ENCODE results near the gene SFMBT1. TPM values are rescaled to one million over a fixed set of nuclear protein-coding genes. Genes with fewer than 3 reads are reported as not detected.
A peak's percentile ranks its signal among the peaks of the same experiment; 100 is the strongest.

SFMBT1 gene
- total and polyA plus RNA-seq, 9 of the 15 experiments (the other 6 are each of a cell fraction or from before 2014, with no cell fraction given) = 0.76 to 6.6 (median 3.6) TPM

- TF ChIP-seq MNT (conservative IDR thresholded peaks at IDR 0.05) = 0 out of 4 replicates have a peak, but pooled peaks of 1 of the 2 experiments have one; percentile 28
- peak; percentile 62 for TF ChIP-seq PKNOX1 (IDR thresholded peaks at IDR 0.05)
- no peak for TF ChIP-seq FOS (IDR thresholded peaks at IDR 0.05; ENCODE audit: extremely low read depth, insufficient read length)
- TF ChIP-seq MEIS2 (IDR thresholded peaks at IDR 0.05; ENCODE audit: partially characterized antibody) = peak; percentile 90
- TF ChIP-seq ZNF41 (CRISPR knock-in tag; conservative IDR thresholded peaks at IDR 0.05) = no peak
- 0 out of 2 replicates have a peak, but pooled peaks have one; percentile 21 for TF ChIP-seq CREM (IDR thresholded peaks at IDR 0.05; ENCODE audit: low read depth)
Observed at GRCh38 chr3:53084310-53085001, 38.6 kb upstream of the SFMBT1 start (continued).

GRCh38 chr3:53083949-53084309, 38.1 kb upstream of the SFMBT1 start:
- 5% methylated on average over 3 of the region's 3 CpGs for WGBS (ENCODE audit: insufficient coverage, low coverage, missing lambda C conversion rate)
- H3K9me1 ChIP-seq (ENCODE audit: control insufficient read depth, insufficient read depth, low read length) = no peaks in the 10 kb centered on the region
- no peak overlapping the region; the same call in 1 of the 2 replicates for H3K4me2 ChIP-seq (ENCODE audit: insufficient read depth, low read length)
- H3K9me3 ChIP-seq (replicated peaks; ENCODE audit: control insufficient read depth, insufficient read depth, low read depth, low read length) = no peaks in the 10 kb centered on the region
- H3K4me3 ChIP-seq = no peak overlapping the region
- H3K27ac ChIP-seq (ENCODE audit: extremely low read depth, low read depth, low read length) = no peak overlapping the region
- peaks cover 10 to 15% of the 10 kb centered on the region in 2 experiments; a peak in 4 of 5 replicates for H3K4me1 ChIP-seq (replicated peaks in 1 of 2; ENCODE audit: control insufficient read depth in 2 of 2, insufficient read depth in 2 of 2, low read length in 2 of 2)
- FAIRE-seq (peak; percentile 85), ATAC-seq (peak; percentile 79), DNase-seq (ENCODE audit: extremely low read depth in 1 of 4, low spot score in 3 of 4) (peak; percentile 30 to 63 (median 49))
- no peaks in the 10 kb centered on the region for H3K27me3 ChIP-seq (ENCODE audit: control insufficient read depth in 2 of 2, insufficient read depth in 2 of 2, low read length in 2 of 2)
- H3K36me3 ChIP-seq (ENCODE audit: control insufficient read depth, insufficient read depth, low read length) = no peaks in the 10 kb centered on the region
- intact Hi-C loops (cut with micrococcal nuclease) (no loop called here), in situ Hi-C loops (cut with MboI) (no loop called here)
- H4K20me1 ChIP-seq (replicated peaks; ENCODE audit: control insufficient read depth, insufficient read depth, low read length) = no peaks in the 10 kb centered on the region
- ChIA-PET CTCF (ENCODE audit: low intra/inter-chr PET ratio) (no interaction called here), POLR2A (interaction anchor here (0.7 to 1.2 kb wide), 5 partner anchors 9 to 97 kb away, joined by 3 to 9 read pairs (median 4); no protein-coding TSS in a partner anchor)
- no peak overlapping the region for H3K9ac ChIP-seq (ENCODE audit: insufficient read depth in 1 of 2, low read depth in 2 of 2, low read length in 2 of 2)
- no TSS peak for BruUV-seq (replicated peaks)
- no peaks in the 10 kb centered on the region for H3K79me2 ChIP-seq (ENCODE audit: control insufficient read depth, insufficient read depth, low read length)
- H2AFZ ChIP-seq (ENCODE audit: low read depth, low read length) = no peak overlapping the region
- TF ChIP-seq NCOR1 (IDR thresholded peaks at IDR 0.05) = peak; percentile 33; the same call in 1 of the 2 replicates
- TF ChIP-seq CBFA2T2 (conservative IDR thresholded peaks at IDR 0.05) = peak; percentile 68
- TF ChIP-seq TCF3 (CRISPR knock-in tag; IDR thresholded peaks at IDR 0.05) = peak; percentile 83
- TF ChIP-seq PML (IDR thresholded peaks at IDR 0.05; ENCODE audit: low read length) = 0 out of 2 replicates have a peak, but pooled peaks have one; percentile 38
- TF ChIP-seq ZNF830 (CRISPR knock-in tag; IDR thresholded peaks at IDR 0.05) = no peak
- TF ChIP-seq ESRRA (IDR thresholded peaks at IDR 0.05; ENCODE audit: borderline replicate concordance, low read depth) = no peak
- TF ChIP-seq TAL1 (IDR thresholded peaks at IDR 0.05) = peak; percentile 61
- 0 out of 6 replicates have a peak, but pooled peaks of 1 of the 3 experiments have one; percentile 38 for TF ChIP-seq ZBTB11 (CRISPR knock-in tag; IDR thresholded peaks at IDR 0.05)

All from K562 (cell line).